ENCODE measurements around the gene AFF3.
"Not testable (repeated sequence)": the region's sequence is repeated elsewhere in the genome, so short reads cannot be mapped to it uniquely, and the experiment has no call there.

Gene AFF3

GRCh38 chr2:100142393-100142792 lies at the start of gene AFF3:
Gene AFF3 (minus strand): TSS chr2:100142590. CDS start chr2:100104454, 38,136 bp downstream.
- peak; percentile 59 to 71 (median 70) for DNase-seq

DNA sequence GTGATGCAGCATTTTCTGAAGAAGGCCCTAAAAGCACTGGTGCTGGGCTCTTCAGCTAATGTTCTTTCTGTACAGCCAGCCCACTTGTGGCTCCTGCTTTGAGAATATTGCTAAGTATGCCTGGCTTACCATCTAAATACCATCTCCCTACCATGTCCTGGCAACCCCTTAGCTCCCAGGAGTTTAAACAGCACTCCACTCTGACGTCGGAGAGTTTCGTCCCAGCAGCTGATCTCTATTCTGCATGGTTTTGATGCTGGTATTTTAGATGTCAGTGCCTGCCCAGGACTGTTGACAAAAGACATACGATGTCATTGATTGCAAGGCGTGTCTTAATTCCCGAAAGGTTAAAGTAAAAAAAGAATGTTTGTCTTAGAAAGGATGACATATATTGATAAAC lies 47.0 kb upstream of the AFF3 start:
- DNase-seq: no peak

- no peak for DNase-seq
These were observed 45.9 kb upstream of the AFF3 start for GRCh38 chr2:100188326-100188725.

- no peak for DNase-seq
These were observed 43.7 kb upstream of the AFF3 start for GRCh38 chr2:100186126-100186525.

DNA sequence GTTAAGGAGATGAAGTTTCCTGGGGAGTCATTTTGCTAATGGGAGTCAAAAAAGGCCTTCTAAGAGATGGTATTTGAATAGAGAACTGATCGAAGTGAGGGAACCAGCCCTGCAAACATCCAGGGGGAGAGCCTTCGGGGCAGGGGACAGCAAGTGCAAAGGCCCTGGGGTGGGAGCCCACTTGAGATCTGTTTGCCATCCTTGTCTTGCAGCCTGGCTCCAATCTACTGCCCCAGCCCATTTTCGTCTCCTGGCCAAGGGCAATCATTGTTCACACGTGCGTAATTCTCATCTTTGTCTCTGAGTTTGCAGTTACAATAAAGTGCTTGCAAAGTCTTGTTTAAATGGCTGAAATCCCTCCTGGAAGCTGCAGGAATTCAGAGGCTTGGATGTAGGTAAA lies 43.1 kb upstream of the AFF3 start:
- no peak for DNase-seq

GRCh38 chr2:100185105-100185504 lies 42.7 kb upstream of the AFF3 start:
- DNase-seq: no peak

DNA sequence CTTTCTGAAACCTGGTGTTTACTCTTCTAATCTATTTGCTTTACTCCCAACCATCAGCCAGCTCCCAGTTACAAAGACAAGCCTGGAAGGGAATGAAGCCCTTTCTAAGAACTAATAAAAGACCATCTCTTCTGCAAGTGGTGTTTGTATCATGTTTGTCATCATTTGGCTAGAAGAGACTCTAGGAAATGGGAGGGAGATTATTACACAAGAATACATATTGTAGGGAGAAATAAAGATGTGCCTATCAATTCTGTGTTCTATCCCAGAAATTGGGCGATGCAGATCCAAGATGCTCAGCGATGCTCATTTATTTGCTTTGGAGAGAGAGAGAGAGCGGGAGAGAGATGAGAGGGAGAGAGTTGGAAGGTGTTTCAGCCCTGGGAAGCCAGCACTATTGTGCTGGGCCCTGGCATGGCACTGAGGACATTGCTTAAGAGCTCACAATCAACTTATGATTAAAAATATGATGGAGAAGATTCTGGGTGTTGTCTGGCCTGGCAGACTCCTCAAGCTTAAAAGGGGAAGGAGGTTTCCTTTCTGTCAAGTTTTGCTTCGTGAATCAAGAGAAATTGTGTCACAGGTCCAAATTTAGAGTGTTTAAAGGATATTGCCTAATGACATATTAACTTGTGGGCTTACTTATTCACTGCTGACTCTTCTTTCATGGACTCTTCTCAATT lies 41.8 kb upstream of the AFF3 start:
- DNase-seq: peak; percentile 62 to 87 (median 85)

GRCh38 chr2:100182494-100183361 lies 40.3 kb upstream of the AFF3 start:
- DNase-seq: peak in 2 of 3 donors; percentile 21 to 24

- DNase-seq: no peak
These were observed 38.1 kb upstream of the AFF3 start for GRCh38 chr2:100180503-100180902.

DNA sequence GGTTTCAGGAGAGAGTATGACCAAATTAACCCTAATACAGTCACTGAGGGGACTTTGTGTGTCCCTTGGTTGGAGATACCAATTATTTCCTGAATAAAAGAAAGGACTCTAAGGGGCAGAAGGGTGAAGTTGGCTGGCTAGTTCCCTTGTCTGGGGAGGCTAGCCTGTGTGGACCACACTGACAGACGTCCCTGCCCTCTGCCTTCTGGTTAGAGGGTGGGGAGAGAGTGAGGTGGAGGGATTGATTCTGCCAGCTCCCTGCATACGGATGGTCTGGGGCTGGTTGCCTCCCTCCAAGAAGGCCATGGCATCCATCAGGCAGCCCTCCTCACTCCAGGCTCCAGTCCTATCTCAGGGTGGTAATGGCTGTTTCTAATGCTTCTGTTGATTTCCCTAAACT lies 37.4 kb upstream of the AFF3 start:
- no peak for DNase-seq

DNA sequence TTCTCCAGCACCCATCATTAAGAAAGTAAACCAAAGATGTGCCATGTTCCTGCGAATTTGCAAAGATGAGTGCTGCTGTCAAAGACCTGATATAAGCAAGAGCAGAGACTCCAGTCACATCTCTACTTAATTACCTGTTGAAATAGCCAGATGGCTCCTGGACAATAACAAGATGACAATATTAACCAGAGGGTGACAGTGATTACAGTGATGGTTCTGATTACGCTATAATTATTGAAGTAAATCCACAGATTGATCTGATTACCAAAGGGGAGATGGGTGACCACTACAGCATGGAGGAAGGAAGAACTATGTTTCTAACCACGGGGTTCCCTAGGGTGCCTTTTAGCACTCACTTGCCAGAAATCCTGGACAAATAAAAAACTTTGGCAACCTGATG lies 36.5 kb upstream of the AFF3 start:
- DNase-seq: no peak

DNA sequence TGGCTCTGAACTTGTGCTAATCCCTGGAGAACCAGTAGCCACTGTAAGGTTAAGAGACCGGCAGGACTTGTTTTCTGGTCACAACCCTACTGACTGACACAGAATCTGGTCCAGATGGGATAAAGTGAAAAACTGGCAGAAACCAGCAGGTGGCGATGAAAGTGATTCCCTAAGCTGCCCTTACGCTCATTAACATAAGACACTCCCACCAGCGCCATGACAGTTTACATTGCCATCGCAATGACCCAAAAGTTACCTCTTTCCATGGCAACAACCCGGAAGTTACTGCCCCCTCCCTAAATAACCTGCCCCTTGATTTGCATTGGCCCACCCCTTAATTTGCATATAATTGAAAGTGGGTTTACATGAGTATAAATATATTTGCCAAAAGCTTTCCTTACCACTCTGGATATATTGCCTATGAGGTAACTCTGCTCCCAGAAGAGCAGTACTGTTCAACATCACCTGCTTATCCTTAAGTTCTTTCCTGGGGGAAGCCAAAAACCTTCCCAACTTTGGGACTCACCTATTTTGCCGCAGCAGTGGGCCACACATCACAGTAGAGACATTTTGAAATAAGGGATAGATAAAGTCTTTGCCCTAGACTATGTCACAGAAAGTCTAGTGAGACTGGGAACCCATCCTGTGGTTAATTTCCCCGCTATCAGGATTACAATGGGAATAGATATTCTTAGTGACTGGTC lies 35.8 kb upstream of the AFF3 start:
- DNase-seq: peak; percentile 70 to 82 (median 71)

GRCh38 chr2:100176925-100177324 lies 34.5 kb upstream of the AFF3 start:
- no peak for DNase-seq

DNA sequence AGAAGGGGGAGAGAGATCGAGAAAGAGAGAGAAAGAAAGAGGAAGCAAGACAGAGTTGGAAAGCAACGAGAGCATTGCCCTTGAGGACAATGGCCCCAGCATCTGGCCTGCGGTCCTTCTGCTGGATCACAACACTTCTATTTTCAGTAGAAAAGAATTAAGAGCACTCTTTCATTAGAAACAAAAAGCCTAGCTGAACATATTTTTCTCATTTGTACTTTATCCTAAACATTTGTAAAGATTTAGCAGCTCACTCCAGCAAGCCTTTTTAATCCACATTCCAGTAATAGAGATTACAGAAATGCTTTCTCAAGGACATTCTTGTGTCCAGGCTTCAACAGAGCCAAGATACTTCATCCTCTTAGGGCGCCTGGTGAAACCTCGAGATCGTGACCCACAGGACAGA lies 31.6 kb upstream of the AFF3 start:
- DNase-seq: no peak

- DNase-seq: no peak
These were observed 24.3 kb upstream of the AFF3 start for GRCh38 chr2:100166701-100167100.

GRCh38 chr2:100163605-100164004 lies 21.2 kb upstream of the AFF3 start:
- DNase-seq: no peak

- DNase-seq: no peak
These were observed 19.7 kb upstream of the AFF3 start for GRCh38 chr2:100161945-100162620.

DNA sequence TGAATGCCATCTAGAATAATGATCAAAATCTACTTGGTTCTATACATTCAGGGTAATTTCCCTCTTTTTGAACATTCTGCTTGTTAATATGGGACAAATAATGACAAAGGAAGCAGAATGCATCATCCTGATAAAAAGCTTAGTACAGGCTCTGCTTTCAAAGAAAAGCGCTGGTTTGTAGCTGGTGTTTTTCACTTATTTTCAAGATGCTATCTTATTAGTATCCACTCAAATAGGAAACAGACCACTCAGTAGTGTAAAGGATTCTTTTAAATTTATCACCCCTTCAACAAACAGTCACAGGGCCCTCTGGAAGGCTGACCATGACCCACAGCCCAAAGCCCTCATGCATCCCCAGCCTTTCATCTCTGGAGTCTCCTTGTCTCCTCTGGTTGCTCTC lies 18.0 kb upstream of the AFF3 start:
- DNase-seq: no peak

GRCh38 chr2:100151832-100152231 lies 9.4 kb upstream of the AFF3 start:
- DNase-seq: not testable (repeated sequence)

DNA sequence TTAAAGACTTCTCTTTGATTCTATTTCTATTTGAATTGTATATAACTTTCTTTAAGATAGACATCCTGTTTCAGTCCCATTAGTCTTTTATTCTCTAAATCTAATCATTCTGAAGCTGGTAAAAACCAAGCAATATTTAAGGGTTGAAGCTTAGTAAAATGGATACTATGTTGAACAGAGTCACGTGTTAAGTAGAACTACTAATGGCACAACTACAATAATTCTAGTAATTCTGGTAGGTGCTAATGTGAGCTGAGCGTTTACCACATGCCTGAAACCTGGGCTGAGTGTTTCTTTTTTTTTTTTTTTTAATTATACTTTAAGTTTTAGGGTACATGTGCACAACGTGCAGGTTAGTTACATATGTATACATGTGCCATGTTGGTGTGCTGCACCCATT lies 8.9 kb upstream of the AFF3 start:
- no peak for DNase-seq

- no peak for DNase-seq
These were observed 6.5 kb upstream of the AFF3 start for GRCh38 chr2:100148883-100149282.

DNA sequence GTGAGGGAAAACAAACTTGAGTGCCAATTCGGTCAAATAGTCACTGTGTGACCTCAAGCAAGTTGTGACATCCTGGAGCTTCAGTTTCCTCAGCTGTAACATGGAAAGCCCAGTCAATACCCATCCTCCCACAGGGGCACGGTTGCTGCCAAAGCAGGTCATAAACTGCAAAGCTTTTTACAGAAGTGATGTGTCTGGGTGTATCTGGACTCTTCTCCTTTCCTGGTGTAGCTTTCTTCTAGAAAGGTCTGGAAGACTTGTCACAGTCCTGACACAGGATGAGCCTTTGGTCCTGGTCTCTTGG lies 4.2 kb upstream of the AFF3 start:
- DNase-seq: peak; percentile 78 to 81 (median 79)

Data from suppressor macrophage treated with lipopolysaccharide for 1 hour (primary cell).